Sigmoid colon (tissue), 7 donors: ENCODE measurements around the gene NF2. TPM values are rescaled to one million over a fixed set of nuclear protein-coding genes. Genes with fewer than 3 reads are reported as not detected.

Source experiments
- DNase-seq: peaks from one replicate; pipeline ENCODE4 v3.0.0-alpha.2; 2019
- H3K27ac ChIP-seq, 4 donors: fragments of 200-600 bp; sonication (generic); one replicate each; pipeline ENCODE4 v1.5.1; 2016 to 2019; ENCODE audit warnings: mild to moderate bottlenecking in 1 of 4
- H3K27me3 ChIP-seq, 3 donors: fragments of 200-600 bp; sonication (generic); one replicate each; pipeline ENCODE4 v1.5.1; 2019; ENCODE audit warnings: mild to moderate bottlenecking in 1 of 3
- H3K36me3 ChIP-seq, 4 donors: fragments of 200-600 bp; sonication (generic); one replicate each; pipeline ENCODE4 v1.5.1; 2016 to 2019
- H3K4me1 ChIP-seq, 4 donors: fragments of 200-600 bp; sonication (generic); one replicate each; pipeline ENCODE4 v1.5.1; 2017 to 2019
- H3K4me3 ChIP-seq, 4 donors: fragments of 200-600 bp; sonication (generic); one replicate each; pipeline ENCODE4 v1.5.1; 2017 to 2019; ENCODE audit warnings: mild to moderate bottlenecking in 2 of 4, moderate library complexity in 1 of 4
- H3K9me3 ChIP-seq, 4 donors: fragments of 200-600 bp in 3 of 4; sonication (generic) in 3 of 4; one replicate each; pipeline versions ENCODE4 v1.5.1 to v1.6.1; 2013 to 2019
- EP300 ChIP-seq, 4 donors: sonication (generic); formaldehyde crosslinking; IDR thresholded peaks; one replicate each; pipeline ENCODE4 v1.6.1; 2017; ENCODE audit warnings: antibody characterized with exemption in 4 of 4
- POLR2A ChIP-seq, 2 donors: fragments of 450-650 bp; IDR thresholded peaks; one replicate each; pipeline ENCODE4 v1.6.1; 2016; ENCODE audit warnings: antibody characterized with exemption in 2 of 2, mild to moderate bottlenecking in 2 of 2, moderate library complexity in 2 of 2
- POLR2AphosphoS5 ChIP-seq, 4 donors: sonication (generic); formaldehyde crosslinking; IDR thresholded peaks; one replicate each; pipeline ENCODE4 v1.6.1; 2017; ENCODE audit warnings: antibody characterized with exemption in 4 of 4
- WGBS, 2 donors: extraction: QIAGEN DNeasy Blood & Tissue Kit; methylation state at CpG; one replicate each; pipeline ENCODE4 v1.1.7; 2013; 5-methylcytosine and 5-hydroxymethylcytosine counted together
- intact Hi-C: fragments of 100-400 bp; cut with DNase I; formaldehyde crosslinking; loops from one replicate; pipeline ENCODE4 v1.15.1; 2023
- polyA plus RNA-seq, 3 donors: library from polyadenylated mRNA; stranded (reverse); fragments of 200-250 nt; gene quantifications; one replicate each; pipeline ENCODE4 v1.2.3, GENCODE V29; 2013
- total RNA-seq, 4 donors: library from RNA; depleted of rRNA; stranded (reverse); fragments of >200 nt; gene quantifications; one replicate each; pipeline ENCODE4 v1.1.0, GENCODE V29; 2016
- TF ChIP-seq, protein P1 (sequence below), 4 experiments: fragments of 450-650 bp in 3 of 4; fragments of 200-600 bp in 1 of 4; IDR thresholded peaks; one replicate each; pipeline ENCODE4 v1.5.1; 2016 to 2019; ENCODE audit warnings: antibody characterized with exemption in 4 of 4, mild to moderate bottlenecking in 3 of 4, moderate library complexity in 2 of 4
- donor health status: healthy with polysubstance abuse.
- donor health status: Bipolar disorder and iron deficiency.
- donor health status: healthy.

The NF2 gene
- total and polyA plus RNA-seq, 7 donors = 3.6 to 34.3 (median 18.7) TPM

GRCh38 chr22:29710193-29710592 lies 106.8 kb downstream of the NF2 start:
- Histone ChIP-seq H3K9me3 (no peaks in the 10 kb centered on the region), H3K27me3 (peaks cover 0 to 1% (median 0%) of the 10 kb centered on the region in 3 donors), H3K36me3 (no peaks in the 10 kb centered on the region), H3K27ac (no peak overlapping the region), H3K4me1 (peaks cover 0 to 20% (median 17%) of the 10 kb centered on the region in 4 donors), H3K4me3 (no peak overlapping the region)
- no peak for TF ChIP-seq POLR2AphosphoS5 (IDR thresholded peaks at IDR 0.05)
- TF ChIP-seq POLR2A (IDR thresholded peaks at IDR 0.05) = no peak
- TF ChIP-seq EP300 (IDR thresholded peaks at IDR 0.05) = no peak
- TF ChIP-seq, protein P1, sequence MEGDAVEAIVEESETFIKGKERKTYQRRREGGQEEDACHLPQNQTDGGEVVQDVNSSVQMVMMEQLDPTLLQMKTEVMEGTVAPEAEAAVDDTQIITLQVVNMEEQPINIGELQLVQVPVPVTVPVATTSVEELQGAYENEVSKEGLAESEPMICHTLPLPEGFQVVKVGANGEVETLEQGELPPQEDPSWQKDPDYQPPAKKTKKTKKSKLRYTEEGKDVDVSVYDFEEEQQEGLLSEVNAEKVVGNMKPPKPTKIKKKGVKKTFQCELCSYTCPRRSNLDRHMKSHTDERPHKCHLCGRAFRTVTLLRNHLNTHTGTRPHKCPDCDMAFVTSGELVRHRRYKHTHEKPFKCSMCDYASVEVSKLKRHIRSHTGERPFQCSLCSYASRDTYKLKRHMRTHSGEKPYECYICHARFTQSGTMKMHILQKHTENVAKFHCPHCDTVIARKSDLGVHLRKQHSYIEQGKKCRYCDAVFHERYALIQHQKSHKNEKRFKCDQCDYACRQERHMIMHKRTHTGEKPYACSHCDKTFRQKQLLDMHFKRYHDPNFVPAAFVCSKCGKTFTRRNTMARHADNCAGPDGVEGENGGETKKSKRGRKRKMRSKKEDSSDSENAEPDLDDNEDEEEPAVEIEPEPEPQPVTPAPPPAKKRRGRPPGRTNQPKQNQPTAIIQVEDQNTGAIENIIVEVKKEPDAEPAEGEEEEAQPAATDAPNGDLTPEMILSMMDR (IDR thresholded peaks at IDR 0.05) = no peak
- intact Hi-C loops = no loop called here
- WGBS, 2 donors = 82 to 83% methylated on average over 15 of the region's 15 CpGs
- no peak for DNase-seq

DNA sequence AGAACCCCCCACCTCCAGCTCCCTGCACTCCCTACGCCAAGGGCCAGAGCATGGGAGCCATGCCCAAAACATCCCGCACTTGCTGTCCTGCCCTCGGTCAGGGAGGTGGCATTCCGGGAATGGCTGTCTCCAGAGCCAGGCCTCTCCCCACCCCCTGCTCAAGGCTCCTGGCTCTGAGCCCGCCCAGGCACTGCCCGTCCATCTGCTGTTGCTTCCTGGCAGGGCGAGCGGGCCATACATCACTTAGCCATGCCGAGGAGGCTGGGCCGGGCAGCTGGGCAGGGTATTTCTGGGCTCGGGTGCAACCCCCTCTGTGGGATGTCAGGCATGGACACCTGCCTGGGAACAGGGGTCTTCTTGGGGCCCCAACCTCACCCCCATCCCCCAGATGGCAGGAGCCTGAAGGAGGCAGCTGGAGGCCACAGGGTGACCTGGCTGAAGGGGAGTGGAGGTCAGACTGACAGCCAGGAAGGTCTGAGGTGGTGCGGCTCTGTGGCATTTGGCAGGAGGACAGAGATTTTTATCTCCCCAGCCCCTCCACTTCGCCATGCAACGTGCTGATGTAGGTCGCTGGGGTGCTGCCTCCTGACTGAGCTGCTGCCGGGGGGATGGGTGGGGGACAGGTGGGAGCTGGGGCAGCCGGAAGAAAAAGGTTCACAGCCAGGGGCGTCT lies 107.6 kb downstream of the NF2 start:
- whole genome bisulfite sequencing, 2 donors = 36 to 63% methylated on average over 18 of the region's 18 CpGs
- DNase-seq = no peak
- Histone ChIP-seq H3K27me3 (peaks cover 0 to 6% (median 0%) of the 10 kb centered on the region in 3 donors), H3K9me3 (no peaks in the 10 kb centered on the region), H3K36me3 (no peaks in the 10 kb centered on the region), H3K27ac (no peak overlapping the region), H3K4me1 (peaks cover 0 to 15% (median 12%) of the 10 kb centered on the region in 4 donors), H3K4me3 (no peak overlapping the region)
- intact Hi-C loops = no loop called here
- no peak for TF ChIP-seq EP300 (IDR thresholded peaks at IDR 0.05)
- TF ChIP-seq, protein P1 (IDR thresholded peaks at IDR 0.05) = no peak
- no peak for TF ChIP-seq POLR2A (IDR thresholded peaks at IDR 0.05)
- no peak for TF ChIP-seq POLR2AphosphoS5 (IDR thresholded peaks at IDR 0.05)

DNA sequence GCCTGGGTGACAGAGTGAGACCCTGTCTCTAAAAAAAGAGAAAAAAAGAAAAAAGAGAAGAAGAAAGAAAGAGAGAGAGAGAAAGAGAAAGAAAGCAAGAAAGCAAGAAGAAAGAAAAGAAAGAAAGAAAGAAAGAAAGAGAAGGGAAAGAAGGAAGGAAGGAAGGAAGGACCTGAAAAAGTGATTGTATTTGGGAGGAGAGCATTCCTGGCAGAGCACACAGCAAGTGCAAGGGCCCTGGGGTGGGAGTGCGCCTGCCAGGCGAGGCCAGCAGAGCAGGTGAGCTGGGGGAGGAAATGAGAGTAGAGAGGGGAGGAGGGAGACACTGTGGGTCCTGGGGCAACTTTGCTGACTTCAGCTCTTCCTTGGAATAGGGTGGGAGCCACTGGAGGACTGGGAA lies 108.7 kb downstream of the NF2 start:
- H3K9me3 ChIP-seq = no peaks in the 10 kb centered on the region
- no peak for DNase-seq
- WGBS, 2 donors = 83 to 90% methylated on average over 2 of the region's 2 CpGs
- no peaks in the 10 kb centered on the region for H3K36me3 ChIP-seq
- H3K4me3 ChIP-seq = no peak overlapping the region
- H3K27me3 ChIP-seq = peaks cover 0 to 9% (median 1%) of the 10 kb centered on the region in 3 donors
- TF ChIP-seq EP300 (IDR thresholded peaks at IDR 0.05) (no peak), POLR2A (IDR thresholded peaks at IDR 0.05) (no peak), POLR2AphosphoS5 (IDR thresholded peaks at IDR 0.05) (no peak)
- TF ChIP-seq, protein P1 (IDR thresholded peaks at IDR 0.05) = no peak
- H3K27ac ChIP-seq = no peak overlapping the region
- intact Hi-C loops = no loop called here
- H3K4me1 ChIP-seq = peaks cover 0 to 15% (median 11%) of the 10 kb centered on the region in 4 donors

GRCh38 chr22:29713156-29713727 lies 109.8 kb downstream of the NF2 start:
- no peak for DNase-seq
- H3K9me3 ChIP-seq = no peaks in the 10 kb centered on the region
- no peaks in the 10 kb centered on the region for H3K36me3 ChIP-seq
- H3K27ac ChIP-seq = no peak overlapping the region
- no peak overlapping the region for H3K4me3 ChIP-seq
- WGBS, 2 donors = 36 to 51% methylated on average over 8 of the region's 8 CpGs
- peaks cover 0 to 15% (median 11%) of the 10 kb centered on the region in 4 donors for H3K4me1 ChIP-seq
- TF ChIP-seq, protein P1 (IDR thresholded peaks at IDR 0.05) = no peak
- TF ChIP-seq EP300 (IDR thresholded peaks at IDR 0.05) (no peak), POLR2A (IDR thresholded peaks at IDR 0.05) (no peak)
- intact Hi-C loops = no loop called here
- peaks cover 0 to 20% (median 10%) of the 10 kb centered on the region in 3 donors for H3K27me3 ChIP-seq
